ENCODE results near the gene LRMDA. TPM values are rescaled to one million over a fixed set of nuclear protein-coding genes. Genes with fewer than 3 reads are reported as not detected.

Gene LRMDA
- total RNA-seq, 1 experiment from 2014 or later: 1.2 TPM

GRCh38 chr10:75405598-75406461, 25.6 kb upstream of the LRMDA start:
- peak; percentile 55 for DNase-seq
- intact Hi-C loops (cut with micrococcal nuclease): loop anchor here (1.0 to 10.0 kb wide), 5 partner anchors 127 to 709 kb away; partner anchors contain the start of gene KAT6B

DNA sequence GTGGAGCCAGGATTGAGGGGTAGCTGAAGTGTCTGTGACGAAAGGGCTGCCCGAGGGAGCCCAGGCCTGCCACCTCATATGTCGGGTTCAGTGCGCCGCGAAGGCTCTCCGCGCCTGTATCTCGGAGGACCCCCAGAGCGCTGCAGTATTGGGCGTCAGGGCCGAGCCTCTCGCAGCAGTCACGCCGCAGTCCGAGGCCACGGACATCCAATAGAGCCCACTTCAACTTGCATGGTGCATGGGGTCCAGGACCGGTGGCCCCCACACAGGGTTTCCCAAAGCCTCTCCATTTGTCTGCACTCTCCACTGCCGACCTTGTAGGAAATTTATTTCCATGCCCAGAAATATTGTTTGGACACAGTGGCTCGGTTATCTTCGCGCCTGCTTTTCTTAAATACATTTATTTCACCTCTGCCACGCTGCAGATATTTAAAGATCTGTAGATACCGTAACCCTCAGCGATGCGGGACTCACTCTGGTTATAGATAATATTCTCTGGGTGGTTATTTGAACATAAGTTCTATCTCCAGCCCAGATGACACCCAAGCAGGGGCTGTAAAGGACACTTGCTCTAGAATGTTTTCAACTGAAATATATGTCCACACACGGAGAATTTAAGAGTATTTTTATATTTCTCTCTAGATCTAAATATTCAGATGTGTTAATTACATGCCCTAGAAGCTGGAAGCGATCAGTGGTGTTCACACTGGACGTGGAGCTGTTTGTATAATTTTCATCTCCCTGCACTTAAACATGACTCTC, 24.8 kb upstream of the LRMDA start:
- Histone ChIP-seq H3K27ac (ENCODE audit: low read length) (peak overlapping the region; percentile 73), H3F3A (ENCODE audit: low read length, unreplicated experiment) (no peaks in the 10 kb centered on the region), H3K9me3 (ENCODE audit: low read length) (no peaks in the 10 kb centered on the region), H2AFZ (ENCODE audit: low read length) (peak overlapping the region; percentile 88), H3K9ac (ENCODE audit: low read length) (peak overlapping the region; percentile 86), H4K20me1 (ENCODE audit: low read length) (no peaks in the 10 kb centered on the region), H3K79me2 (ENCODE audit: low read length) (peaks cover 63% of the 10 kb centered on the region), H3K27me3 (ENCODE audit: low read length) (peaks cover 99% of the 10 kb centered on the region), H3K9me2 (replicated peaks; ENCODE audit: low read length) (no peaks in the 10 kb centered on the region; the same call in 1 of the 2 replicates), H3K4me1 (ENCODE audit: insufficient read depth, low read length) (peaks cover 30% of the 10 kb centered on the region), H3K4me3 (ENCODE audit: low read length) (peak overlapping the region; percentile 74), H3K4me2 (ENCODE audit: low read length) (peak overlapping the region; percentile 84), H3K36me3 (ENCODE audit: low read depth, low read length) (no peaks in the 10 kb centered on the region)
- intact Hi-C loops (cut with micrococcal nuclease): loop anchor here (10.0 kb wide), 2 partner anchors 582 to 708 kb away; partner anchors contain the start of gene KAT6B
- ChIA-PET POLR2A (ENCODE audit: unreplicated experiment) (interaction anchor here (0.6 to 0.7 kb wide), 2 partner anchors 13 to 125 kb away, joined by 3 to 11 read pairs; no protein-coding TSS in a partner anchor), CTCF (no interaction called here)
- DNase-seq (no peak), ATAC-seq (no peak)
- TF ChIP-seq EZH2phosphoT487 (IDR thresholded peaks at IDR 0.05; ENCODE audit: borderline replicate concordance, low read length) (no peak), EZH2 (IDR thresholded peaks at IDR 0.05; ENCODE audit: low read length, unreplicated experiment) (no peak)
- TF ChIP-seq, protein P1, sequence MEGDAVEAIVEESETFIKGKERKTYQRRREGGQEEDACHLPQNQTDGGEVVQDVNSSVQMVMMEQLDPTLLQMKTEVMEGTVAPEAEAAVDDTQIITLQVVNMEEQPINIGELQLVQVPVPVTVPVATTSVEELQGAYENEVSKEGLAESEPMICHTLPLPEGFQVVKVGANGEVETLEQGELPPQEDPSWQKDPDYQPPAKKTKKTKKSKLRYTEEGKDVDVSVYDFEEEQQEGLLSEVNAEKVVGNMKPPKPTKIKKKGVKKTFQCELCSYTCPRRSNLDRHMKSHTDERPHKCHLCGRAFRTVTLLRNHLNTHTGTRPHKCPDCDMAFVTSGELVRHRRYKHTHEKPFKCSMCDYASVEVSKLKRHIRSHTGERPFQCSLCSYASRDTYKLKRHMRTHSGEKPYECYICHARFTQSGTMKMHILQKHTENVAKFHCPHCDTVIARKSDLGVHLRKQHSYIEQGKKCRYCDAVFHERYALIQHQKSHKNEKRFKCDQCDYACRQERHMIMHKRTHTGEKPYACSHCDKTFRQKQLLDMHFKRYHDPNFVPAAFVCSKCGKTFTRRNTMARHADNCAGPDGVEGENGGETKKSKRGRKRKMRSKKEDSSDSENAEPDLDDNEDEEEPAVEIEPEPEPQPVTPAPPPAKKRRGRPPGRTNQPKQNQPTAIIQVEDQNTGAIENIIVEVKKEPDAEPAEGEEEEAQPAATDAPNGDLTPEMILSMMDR (conservative IDR thresholded peaks at IDR 0.05; ENCODE audit: low read depth, low read length): no peak
- BruUV-seq (replicated peaks): no TSS peak

More at GRCh38 chr10:75405598-75406461, 25.6 kb upstream of the LRMDA start:
- Histone ChIP-seq H3K36me3 (ENCODE audit: low read depth, low read length) (no peaks in the 10 kb centered on the region), H3K9me2 (replicated peaks; ENCODE audit: low read length) (no peaks in the 10 kb centered on the region; the same call in 1 of the 2 replicates), H3K9ac (ENCODE audit: low read length) (peak overlapping the region; percentile 80), H4K20me1 (ENCODE audit: low read length) (peaks cover 4% of the 10 kb centered on the region), H3K9me3 (ENCODE audit: low read length) (no peaks in the 10 kb centered on the region), H2AFZ (ENCODE audit: low read length) (peak overlapping the region; percentile 89), H3K4me1 (ENCODE audit: insufficient read depth, low read length) (peaks cover 30% of the 10 kb centered on the region), H3K27ac (ENCODE audit: low read length) (peak overlapping the region; percentile 81), H3K79me2 (ENCODE audit: low read length) (peaks cover 71% of the 10 kb centered on the region), H3K27me3 (ENCODE audit: low read length) (peaks cover 99% of the 10 kb centered on the region), H3K4me2 (ENCODE audit: low read length) (peak overlapping the region; percentile 84), H3F3A (ENCODE audit: low read length, unreplicated experiment) (no peaks in the 10 kb centered on the region), H3K4me3 (ENCODE audit: low read length) (peak overlapping the region; percentile 79)
- ChIA-PET POLR2A (ENCODE audit: unreplicated experiment) (no interaction called here), CTCF (interaction anchor here (0.6 to 0.9 kb wide), 3 partner anchors 246 to 628 kb away, joined by 3 to 4 read pairs (median 4); no protein-coding TSS in a partner anchor)
- no TSS peak for BruUV-seq (replicated peaks)
- no peak for TF ChIP-seq EZH2phosphoT487 (IDR thresholded peaks at IDR 0.05; ENCODE audit: borderline replicate concordance, low read length)
- TF ChIP-seq, protein P1 (conservative IDR thresholded peaks at IDR 0.05; ENCODE audit: low read depth, low read length): no peak
- no peak for TF ChIP-seq EZH2 (IDR thresholded peaks at IDR 0.05; ENCODE audit: low read length, unreplicated experiment)
- no peak for ATAC-seq
